GM19468 (cell line): ENCODE results near the gene QRFP.

Experiments
- ATAC-seq: cut with Tn5 transposase; IDR thresholded peaks from one replicate; pipeline ENCODE4 v1.9.1; 2021; ENCODE audit warnings: mild to moderate bottlenecking, moderate library complexity, moderate number of reproducible peaks; ENCODE audit not compliant: unreplicated experiment; ENCODE audit errors: extremely low read depth

Gene QRFP

GRCh38 chr9:130896233-130897014, at the start of gene QRFP:
Gene QRFP, minus strand, starts transcription at chr9:130896812. Its CDS starts 2,974 bp downstream, at chr9:130893838.
- ATAC-seq, result no peak

- ATAC-seq, result no peak
These were observed 48.6 kb upstream of the QRFP start for GRCh38 chr9:130945173-130945572.

GRCh38 chr9:130944510-130945058, 48.0 kb upstream of the QRFP start:
- ATAC-seq, result no peak

- no peak for ATAC-seq
These were observed 47.2 kb upstream of the QRFP start for GRCh38 chr9:130943777-130944176.

GRCh38 chr9:130943221-130943620, 46.6 kb upstream of the QRFP start:
- no peak for ATAC-seq

- no peak for ATAC-seq
These were observed 46.1 kb upstream of the QRFP start for GRCh38 chr9:130942679-130943078.

GRCh38 chr9:130942084-130942483, 45.5 kb upstream of the QRFP start:
- no peak for ATAC-seq

GRCh38 chr9:130940693-130941576, 44.3 kb upstream of the QRFP start:
- no peak for ATAC-seq

GRCh38 chr9:130940027-130940549, 43.5 kb upstream of the QRFP start:
- no peak for ATAC-seq

GRCh38 chr9:130939405-130940026, 42.9 kb upstream of the QRFP start:
- ATAC-seq, result no peak

GRCh38 chr9:130938652-130939404, 42.2 kb upstream of the QRFP start, which contains the start of gene FIBCD1:
Gene FIBCD1, minus strand, starts transcription at chr9:130939247. Its CDS starts 640 bp downstream, at chr9:130938607.
- ATAC-seq, result no peak

GRCh38 chr9:130938184-130938651, 41.6 kb upstream of the QRFP start:
- no peak for ATAC-seq

- no peak for ATAC-seq
These were observed 40.8 kb upstream of the QRFP start for GRCh38 chr9:130937146-130938076.

GRCh38 chr9:130936285-130937117, 39.9 kb upstream of the QRFP start:
- ATAC-seq, result no peak

GRCh38 chr9:130935648-130936271, 39.1 kb upstream of the QRFP start:
- no peak for ATAC-seq

GRCh38 chr9:130934702-130935647, 38.4 kb upstream of the QRFP start:
- no peak for ATAC-seq
